ENCODE results near the gene PROCA1.

The PROCA1 gene

GRCh38 chr17:28707339-28707720 lies 4.4 kb downstream of the PROCA1 start:
- TF ChIP-seq Cebpa-rat (IDR thresholded peaks at IDR 0.05), result no peak
- Histone ChIP-seq H3K27me3 (no peaks in the 10 kb centered on the region), H4K20me1 (peaks cover 25% of the 10 kb centered on the region), H3K27ac (no peak overlapping the region), H3K4me2 (no peak overlapping the region), H3K4me1 (peaks cover 14% of the 10 kb centered on the region), H3K9me3 (no peaks in the 10 kb centered on the region), H3K36me3 (peaks cover 41% of the 10 kb centered on the region), H3K9ac (no peak overlapping the region), H3K4me3 (no peak overlapping the region)

GRCh38 chr17:28706471-28707338 lies 5.0 kb downstream of the PROCA1 start:
- no peak overlapping the region for H3K4me3 ChIP-seq
- H3K36me3 ChIP-seq, result peaks cover 47% of the 10 kb centered on the region
- H3K9ac ChIP-seq, result no peak overlapping the region
- H4K20me1 ChIP-seq, result peaks cover 25% of the 10 kb centered on the region
- H3K27me3 ChIP-seq, result no peaks in the 10 kb centered on the region
- H3K4me1 ChIP-seq, result peaks cover 13% of the 10 kb centered on the region
- no peak overlapping the region for H3K27ac ChIP-seq
- TF ChIP-seq Cebpa-rat (IDR thresholded peaks at IDR 0.05), result no peak
- no peaks in the 10 kb centered on the region for H3K9me3 ChIP-seq
- no peak overlapping the region for H3K4me2 ChIP-seq

DNA sequence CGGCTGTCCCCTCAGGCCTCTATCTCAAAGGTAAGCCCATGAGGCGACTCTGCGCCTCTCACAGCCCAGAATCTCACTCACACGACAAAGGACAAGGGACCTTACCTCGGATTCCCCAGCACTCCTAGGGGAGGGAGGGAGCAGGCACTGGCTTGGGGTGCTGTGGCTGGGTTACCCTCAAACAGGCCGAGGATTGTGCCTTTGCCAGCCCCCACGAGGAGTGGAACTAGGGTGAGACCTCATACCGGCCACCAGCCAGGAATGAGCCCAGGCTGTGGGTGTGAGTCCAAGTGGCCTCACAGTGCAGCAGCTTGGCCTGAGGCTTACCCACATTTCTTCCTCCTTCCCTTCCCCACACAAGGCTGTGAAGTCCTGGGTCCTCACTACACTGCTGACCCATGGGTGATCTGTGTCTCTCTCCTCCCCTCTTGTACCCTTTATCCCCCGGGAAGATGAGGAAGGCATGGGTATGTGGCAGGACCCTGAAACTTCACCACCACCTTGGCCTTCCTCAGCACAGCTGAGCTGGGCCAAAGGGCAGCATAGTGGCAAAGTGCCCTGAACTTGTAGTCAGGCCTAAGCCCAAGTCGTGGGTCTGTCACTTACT lies 5.9 kb downstream of the PROCA1 start:
- TF ChIP-seq Cebpa-rat (IDR thresholded peaks at IDR 0.05), result no peak
- H3K4me2 ChIP-seq, result no peak overlapping the region
- peaks cover 13% of the 10 kb centered on the region for H3K4me1 ChIP-seq
- H3K9ac ChIP-seq, result no peak overlapping the region
- H3K4me3 ChIP-seq, result no peak overlapping the region
- peaks cover 25% of the 10 kb centered on the region for H4K20me1 ChIP-seq
- H3K27me3 ChIP-seq, result no peaks in the 10 kb centered on the region
- H3K36me3 ChIP-seq, result peaks cover 56% of the 10 kb centered on the region
- H3K9me3 ChIP-seq, result no peaks in the 10 kb centered on the region
- H3K27ac ChIP-seq, result no peak overlapping the region

DNA sequence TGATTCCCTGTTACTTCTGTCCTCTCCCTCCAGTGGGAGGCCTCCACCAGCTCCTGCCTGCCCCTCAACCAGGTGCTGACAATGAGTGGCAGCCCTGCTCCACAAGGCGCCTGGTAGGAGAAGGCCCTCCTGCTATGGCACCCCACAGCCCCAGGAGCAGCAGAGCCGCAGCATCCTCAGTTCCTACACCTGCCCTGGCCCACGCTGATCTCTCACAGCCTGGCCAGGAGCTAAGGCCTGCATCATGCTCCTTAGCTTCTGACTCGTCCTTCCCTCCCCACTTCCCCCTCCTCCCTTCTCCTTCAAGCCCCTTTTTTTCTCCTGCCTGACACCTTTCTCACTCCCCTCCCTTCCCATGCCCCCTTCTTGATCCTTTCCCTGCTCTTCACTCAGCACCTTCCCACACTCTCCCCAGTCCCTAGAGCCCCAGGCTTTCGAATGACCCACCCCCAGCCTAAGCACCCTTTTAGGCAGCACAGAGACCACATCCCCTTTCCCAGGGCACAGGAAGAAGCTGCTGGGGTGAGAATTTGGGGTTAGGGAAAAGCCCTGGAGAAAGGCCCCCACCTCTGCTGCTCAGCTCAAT lies 6.5 kb downstream of the PROCA1 start:
- Histone ChIP-seq H3K4me2 (no peak overlapping the region), H3K9ac (no peak overlapping the region), H3K9me3 (no peaks in the 10 kb centered on the region), H4K20me1 (peaks cover 25% of the 10 kb centered on the region), H3K27me3 (no peaks in the 10 kb centered on the region), H3K4me3 (no peak overlapping the region), H3K4me1 (peaks cover 8% of the 10 kb centered on the region), H3K36me3 (peaks cover 62% of the 10 kb centered on the region), H3K27ac (no peak overlapping the region)
- no peak for TF ChIP-seq Cebpa-rat (IDR thresholded peaks at IDR 0.05)

DNA sequence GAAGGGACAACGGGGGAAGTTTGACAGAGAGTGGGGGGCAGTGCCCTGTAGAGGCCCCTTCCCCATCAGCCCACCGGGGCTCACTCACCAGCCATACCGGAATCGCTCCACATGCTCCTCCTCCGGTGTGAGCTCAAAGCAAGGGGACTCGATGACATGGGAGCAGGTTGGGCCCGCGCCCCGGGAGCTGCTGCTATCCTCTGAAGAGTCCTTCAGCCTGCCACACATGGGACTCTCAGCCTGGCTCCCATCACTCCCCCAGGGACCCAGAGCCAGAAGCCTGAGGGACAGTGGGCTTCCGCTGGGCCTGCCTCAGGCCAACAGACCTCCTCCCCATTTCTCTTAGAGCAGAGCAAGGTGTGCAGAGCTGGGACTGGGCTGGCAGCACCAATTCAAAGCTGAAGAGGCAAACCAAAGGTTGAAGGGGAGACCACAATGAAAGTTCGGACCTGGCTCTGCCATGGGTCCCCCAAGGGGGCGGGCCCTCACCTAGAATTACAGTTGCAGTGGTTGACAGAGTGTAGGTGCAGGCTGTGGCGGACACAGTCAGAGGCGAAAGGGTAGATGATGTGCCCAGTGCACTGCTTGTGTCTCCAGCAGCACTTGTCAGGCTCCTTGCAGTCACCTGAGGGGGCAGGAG lies 7.3 kb downstream of the PROCA1 start:
- H3K36me3 ChIP-seq, result peaks cover 70% of the 10 kb centered on the region
- no peak overlapping the region for H3K4me3 ChIP-seq
- TF ChIP-seq Cebpa-rat (IDR thresholded peaks at IDR 0.05), result no peak
- peaks cover 25% of the 10 kb centered on the region for H4K20me1 ChIP-seq
- H3K4me2 ChIP-seq, result no peak overlapping the region
- H3K4me1 ChIP-seq, result no peaks in the 10 kb centered on the region
- no peaks in the 10 kb centered on the region for H3K27me3 ChIP-seq
- H3K9ac ChIP-seq, result no peak overlapping the region
- no peak overlapping the region for H3K27ac ChIP-seq
- no peaks in the 10 kb centered on the region for H3K9me3 ChIP-seq

DNA sequence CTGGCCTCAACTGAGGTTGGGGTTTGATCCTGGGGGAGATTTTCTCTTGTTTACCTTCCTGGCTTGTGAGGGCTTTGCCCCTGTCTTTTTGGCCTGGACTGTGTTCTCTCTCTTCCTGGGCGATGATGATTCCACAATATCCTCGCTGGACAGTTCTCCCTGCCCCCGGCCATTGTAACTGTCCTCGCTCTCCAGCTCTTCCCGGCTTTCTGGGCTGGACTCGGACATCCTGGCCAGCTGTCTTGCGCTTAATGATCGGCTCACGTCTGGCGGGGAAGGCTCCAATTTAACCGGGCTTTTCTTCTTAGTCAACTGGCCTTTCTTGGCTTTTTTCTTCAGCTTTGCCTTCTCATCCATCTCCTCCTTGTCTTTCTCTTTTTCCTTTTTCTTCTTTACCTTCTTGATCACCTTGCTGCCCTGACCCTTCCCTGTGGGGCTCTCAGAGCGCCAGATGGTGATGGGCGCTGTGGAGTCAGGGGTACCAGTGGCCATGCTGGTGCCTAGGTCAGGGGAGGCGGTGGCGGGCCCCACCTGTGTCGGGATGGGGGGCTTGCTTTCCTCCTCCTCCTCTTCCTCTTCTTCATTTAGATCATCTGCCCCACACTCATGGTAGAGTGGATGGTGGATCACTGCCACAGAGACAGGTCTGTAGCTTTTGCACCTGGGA lies 8.0 kb downstream of the PROCA1 start:
- peaks cover 31% of the 10 kb centered on the region for H4K20me1 ChIP-seq
- no peak overlapping the region for H3K9ac ChIP-seq
- no peak overlapping the region for H3K27ac ChIP-seq
- no peak overlapping the region for H3K4me2 ChIP-seq
- H3K4me3 ChIP-seq, result no peak overlapping the region
- H3K4me1 ChIP-seq, result no peaks in the 10 kb centered on the region
- peaks cover 77% of the 10 kb centered on the region for H3K36me3 ChIP-seq
- TF ChIP-seq Cebpa-rat (IDR thresholded peaks at IDR 0.05), result no peak
- H3K9me3 ChIP-seq, result no peaks in the 10 kb centered on the region
- no peaks in the 10 kb centered on the region for H3K27me3 ChIP-seq

GRCh38 chr17:28702752-28703150 lies 8.9 kb downstream of the PROCA1 start:
- TF ChIP-seq Cebpa-rat (IDR thresholded peaks at IDR 0.05), result no peak
- H3K36me3 ChIP-seq, result peaks cover 86% of the 10 kb centered on the region
- H3K27me3 ChIP-seq, result no peaks in the 10 kb centered on the region
- no peak overlapping the region; the same call in 1 of the 2 replicates for H3K9ac ChIP-seq
- H3K4me1 ChIP-seq, result no peaks in the 10 kb centered on the region
- H3K27ac ChIP-seq, result no peak overlapping the region
- H3K4me2 ChIP-seq, result no peak overlapping the region
- no peak overlapping the region for H3K4me3 ChIP-seq
- no peaks in the 10 kb centered on the region for H3K9me3 ChIP-seq
- H4K20me1 ChIP-seq, result peaks cover 39% of the 10 kb centered on the region

- no peak overlapping the region; the same call in 1 of the 2 replicates for H3K9ac ChIP-seq
- no peaks in the 10 kb centered on the region for H3K27me3 ChIP-seq
- no peak overlapping the region for H3K4me2 ChIP-seq
- H3K9me3 ChIP-seq, result no peaks in the 10 kb centered on the region
- H4K20me1 ChIP-seq, result peaks cover 39% of the 10 kb centered on the region
- H3K4me1 ChIP-seq, result no peaks in the 10 kb centered on the region
- no peak for TF ChIP-seq Cebpa-rat (IDR thresholded peaks at IDR 0.05)
- no peak overlapping the region for H3K27ac ChIP-seq
- H3K4me3 ChIP-seq, result no peak overlapping the region
- peaks cover 92% of the 10 kb centered on the region for H3K36me3 ChIP-seq
Observed at GRCh38 chr17:28702026-28702751, 9.5 kb downstream of the PROCA1 start.
